ENCODE data around the gene GABRR2. TPM values are rescaled to one million over a fixed set of nuclear protein-coding genes. Genes with fewer than 3 reads are reported as not detected.
A peak's percentile ranks its signal among the peaks of the same experiment; 100 is the strongest.

The GABRR2 gene
- total RNA-seq, 1 donor from 2014 or later: 0.12 TPM

- no peak for TF ChIP-seq CTCF (conservative IDR thresholded peaks at IDR 0.05; ENCODE audit: low read depth, low read length)
- no peak overlapping the region for H3K4me3 ChIP-seq (ENCODE audit: low read depth, low read length)
- DNase-seq (ENCODE audit: low read depth): no peak
These were observed 42.5 kb downstream of the GABRR2 start for GRCh38 chr6:89272596-89272995.

- DNase-seq (ENCODE audit: low read depth): no peak
- H3K4me3 ChIP-seq (ENCODE audit: low read depth, low read length): no peak overlapping the region
- no peak for TF ChIP-seq CTCF (conservative IDR thresholded peaks at IDR 0.05; ENCODE audit: low read depth, low read length)
These were observed 44.0 kb downstream of the GABRR2 start for GRCh38 chr6:89270951-89271721.

GRCh38 chr6:89269981-89270380 lies 45.1 kb downstream of the GABRR2 start:
- H3K4me3 ChIP-seq (ENCODE audit: low read depth, low read length): no peak overlapping the region
- no peak for TF ChIP-seq CTCF (conservative IDR thresholded peaks at IDR 0.05; ENCODE audit: low read depth, low read length)
- no peak for DNase-seq (ENCODE audit: low read depth)

GRCh38 chr6:89269252-89269651 lies 45.8 kb downstream of the GABRR2 start:
- no peak for TF ChIP-seq CTCF (conservative IDR thresholded peaks at IDR 0.05; ENCODE audit: low read depth, low read length)
- no peak for DNase-seq (ENCODE audit: low read depth)
- H3K4me3 ChIP-seq (ENCODE audit: low read depth, low read length): no peak overlapping the region

GRCh38 chr6:89268776-89269175 lies 46.3 kb downstream of the GABRR2 start:
- no peak for TF ChIP-seq CTCF (conservative IDR thresholded peaks at IDR 0.05; ENCODE audit: low read depth, low read length)
- H3K4me3 ChIP-seq (ENCODE audit: low read depth, low read length): no peak overlapping the region
- DNase-seq (ENCODE audit: low read depth): peak; percentile 84

- H3K4me3 ChIP-seq (ENCODE audit: low read depth, low read length): no peak overlapping the region
- no peak for DNase-seq (ENCODE audit: low read depth)
- TF ChIP-seq CTCF (conservative IDR thresholded peaks at IDR 0.05; ENCODE audit: low read depth, low read length): no peak
These were observed 47.2 kb downstream of the GABRR2 start for GRCh38 chr6:89267918-89268317.

- DNase-seq (ENCODE audit: low read depth): no peak
- H3K4me3 ChIP-seq (ENCODE audit: low read depth, low read length): no peak overlapping the region
- no peak for TF ChIP-seq CTCF (conservative IDR thresholded peaks at IDR 0.05; ENCODE audit: low read depth, low read length)
These were observed 50.8 kb downstream of the GABRR2 start for GRCh38 chr6:89264296-89264695.
